ENCODE measurements around the gene RBM42. TPM values are rescaled to one million over a fixed set of nuclear protein-coding genes. Genes with fewer than 3 reads are reported as not detected.

The RBM42 gene
- total and polyA plus RNA-seq, 2 of the 13 experiments (the other 11 are each of a cell fraction or from before 2014, with no cell fraction given) = 27.2 to 55.3 TPM

- TF ChIP-seq, protein P1, sequence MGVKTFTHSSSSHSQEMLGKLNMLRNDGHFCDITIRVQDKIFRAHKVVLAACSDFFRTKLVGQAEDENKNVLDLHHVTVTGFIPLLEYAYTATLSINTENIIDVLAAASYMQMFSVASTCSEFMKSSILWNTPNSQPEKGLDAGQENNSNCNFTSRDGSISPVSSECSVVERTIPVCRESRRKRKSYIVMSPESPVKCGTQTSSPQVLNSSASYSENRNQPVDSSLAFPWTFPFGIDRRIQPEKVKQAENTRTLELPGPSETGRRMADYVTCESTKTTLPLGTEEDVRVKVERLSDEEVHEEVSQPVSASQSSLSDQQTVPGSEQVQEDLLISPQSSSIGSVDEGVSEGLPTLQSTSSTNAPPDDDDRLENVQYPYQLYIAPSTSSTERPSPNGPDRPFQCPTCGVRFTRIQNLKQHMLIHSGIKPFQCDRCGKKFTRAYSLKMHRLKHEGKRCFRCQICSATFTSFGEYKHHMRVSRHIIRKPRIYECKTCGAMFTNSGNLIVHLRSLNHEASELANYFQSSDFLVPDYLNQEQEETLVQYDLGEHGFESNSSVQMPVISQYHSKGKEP (CRISPR knock-in tag; IDR thresholded peaks at IDR 0.05) = no peak; the same call in 1 of the 2 replicates
- peak; percentile 100 for TF ChIP-seq ATF7 (IDR thresholded peaks at IDR 0.05)
- peak; percentile 99 for TF ChIP-seq ATF7 (CRISPR knock-in tag; IDR thresholded peaks at IDR 0.05)
- peak; percentile 86 for TF ChIP-seq IRF2 (CRISPR knock-in tag; IDR thresholded peaks at IDR 0.05)
- peak; percentile 61 for TF ChIP-seq TBL1XR1 (IDR thresholded peaks at IDR 0.05; ENCODE audit: borderline replicate concordance, low read length, partially characterized antibody)
- peak; percentile 96 for TF ChIP-seq ZHX2 (IDR thresholded peaks at IDR 0.05; ENCODE audit: low read depth)
- no peak for TF ChIP-seq ZHX2 (CRISPR knock-in tag; IDR thresholded peaks at IDR 0.05; ENCODE audit: borderline replicate concordance)
- 0 out of 2 replicates have a peak, but pooled peaks have one; percentile 30 for TF ChIP-seq SMAD3 (CRISPR knock-in tag; IDR thresholded peaks at IDR 0.05)
- peak; percentile 39 for TF ChIP-seq ASH2L (IDR thresholded peaks at IDR 0.05; ENCODE audit: insufficient read length, low read depth, low read length)
- no peak for TF ChIP-seq ARID2 (CRISPR knock-in tag; IDR thresholded peaks at IDR 0.05; ENCODE audit: borderline replicate concordance)
- no peak for TF ChIP-seq ZNF879 (CRISPR knock-in tag; IDR thresholded peaks at IDR 0.05)
- TF ChIP-seq, protein P2, sequence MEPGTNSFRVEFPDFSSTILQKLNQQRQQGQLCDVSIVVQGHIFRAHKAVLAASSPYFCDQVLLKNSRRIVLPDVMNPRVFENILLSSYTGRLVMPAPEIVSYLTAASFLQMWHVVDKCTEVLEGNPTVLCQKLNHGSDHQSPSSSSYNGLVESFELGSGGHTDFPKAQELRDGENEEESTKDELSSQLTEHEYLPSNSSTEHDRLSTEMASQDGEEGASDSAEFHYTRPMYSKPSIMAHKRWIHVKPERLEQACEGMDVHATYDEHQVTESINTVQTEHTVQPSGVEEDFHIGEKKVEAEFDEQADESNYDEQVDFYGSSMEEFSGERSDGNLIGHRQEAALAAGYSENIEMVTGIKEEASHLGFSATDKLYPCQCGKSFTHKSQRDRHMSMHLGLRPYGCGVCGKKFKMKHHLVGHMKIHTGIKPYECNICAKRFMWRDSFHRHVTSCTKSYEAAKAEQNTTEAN (CRISPR knock-in tag; conservative IDR thresholded peaks at IDR 0.05) = 0 out of 2 replicates have a peak, but pooled peaks have one; percentile 51
- TF ChIP-seq KMT2A (CRISPR knock-in tag; IDR thresholded peaks at IDR 0.05) = peak; percentile 87
- TF ChIP-seq ELF1 (CRISPR knock-in tag; IDR thresholded peaks at IDR 0.05) = peak; percentile 66; the same call in 1 of the 2 replicates
- TF ChIP-seq E2F2 (CRISPR knock-in tag; IDR thresholded peaks at IDR 0.05; ENCODE audit: borderline replicate concordance) = 0 out of 2 replicates have a peak, but pooled peaks have one; percentile 81
- no peak for TF ChIP-seq ZSCAN12 (CRISPR knock-in tag; IDR thresholded peaks at IDR 0.05)
- peak; percentile 62; the same call in 1 of the 2 replicates for TF ChIP-seq ZNF768 (CRISPR knock-in tag; IDR thresholded peaks at IDR 0.05)
- TF ChIP-seq ZNF576 (CRISPR knock-in tag; IDR thresholded peaks at IDR 0.05) = no peak
- TF ChIP-seq ZNF543 (CRISPR knock-in tag; IDR thresholded peaks at IDR 0.05) = no peak
Measured at GRCh38 chr19:35612559-35613321, 16.1 kb upstream of the RBM42 start, which contains the start of gene HAUS5 (continued).
